Body of pancreas (tissue), 4 donors: ENCODE data around the gene TNRC18. TPM values are rescaled to one million over a fixed set of nuclear protein-coding genes. Genes with fewer than 3 reads are reported as not detected.

ENCODE experiments used
- ATAC-seq: fragments of 150-250 bp; one replicate; pipeline ENCODE4 v1.9.1; 2016
- DNase-seq, 4 donors: peaks; one replicate each; pipeline ENCODE4 v3.0.0-alpha.2; 2019
- H3K27ac ChIP-seq, 4 donors: fragments of 200-600 bp; sonication (generic); 1 replicate in 3 of 4; 2 replicates in 1 of 4; pipeline versions ENCODE4 v1.5.1 to v1.6.1; 2016 to 2019; ENCODE audit warnings: mild to moderate bottlenecking in 1 of 4, mixed read lengths in 1 of 4, moderate library complexity in 1 of 4
- H3K27me3 ChIP-seq, 2 donors: fragments of 200-600 bp; sonication (generic); one replicate each; pipeline ENCODE4 v1.6.0; 2016; ENCODE audit warnings: mild to moderate bottlenecking in 1 of 2
- H3K36me3 ChIP-seq, 2 donors: fragments of 200-600 bp; sonication (generic); replicated peaks in 1 of 2; 2 replicates each; pipeline ENCODE4 v1.5.1; 2016; ENCODE audit warnings: low read depth in 2 of 2; ENCODE audit not compliant: insufficient read depth in 1 of 2
- H3K4me1 ChIP-seq: fragments of 200-600 bp; sonication (generic); one replicate; pipeline ENCODE4 v1.6.0; 2016
- H3K4me3 ChIP-seq, 2 donors: fragments of 200-600 bp; sonication (generic); 1 replicate in 1 of 2; 2 replicates in 1 of 2; pipeline ENCODE4 v1.5.1; 2016 to 2019
- H3K9me3 ChIP-seq, 3 donors: fragments of 200-600 bp; sonication (generic); 1 replicate in 2 of 3; 2 replicates in 1 of 3; pipeline ENCODE4 v1.5.1; 2016
- CTCF ChIP-seq, 7 experiments: fragments of 450-650 bp in 4 of 7; fragments of 200-600 bp in 3 of 7; sonication (generic) in 3 of 7; IDR thresholded peaks; one replicate each; pipeline ENCODE4 v1.5.1; 2016 to 2019; ENCODE audit warnings: antibody characterized with exemption in 7 of 7
- POLR2A ChIP-seq, 3 donors: fragments of 450-650 bp; IDR thresholded peaks; one replicate each; pipeline ENCODE4 v1.6.1; 2016; ENCODE audit warnings: antibody characterized with exemption in 3 of 3, mild to moderate bottlenecking in 2 of 3
- WGBS, 2 donors: methylation state at CpG; one replicate each; pipeline ENCODE4 v1.1.5; 2017; 5-methylcytosine and 5-hydroxymethylcytosine counted together
- intact Hi-C: fragments of 100-400 bp; cut with DNase I; formaldehyde crosslinking; loops from one replicate; pipeline ENCODE4 v1.15.1; 2023
- total RNA-seq, 2 donors: library from RNA; depleted of rRNA; stranded (reverse); fragments of >200 nt; gene quantifications; one replicate each; pipeline ENCODE4 v1.1.0, GENCODE V29; 2016

The TNRC18 gene
- total RNA-seq, 2 donors from 2014 or later, result 87.9 to 201 TPM

- peak; percentile 25 for ATAC-seq
- WGBS, 2 donors, result 1% methylated on average over 35 to 38 of the region's 38 CpGs
Observed at GRCh38 chr7:5425507-5426225, 2.0 kb upstream of the TNRC18 start.

GRCh38 chr7:5424749-5425506 lies 1.3 kb upstream of the TNRC18 start:
- no peak for TF ChIP-seq POLR2A (IDR thresholded peaks at IDR 0.05)
- peak in 1 of 7 experiments; percentile 0 for TF ChIP-seq CTCF (IDR thresholded peaks at IDR 0.05)
- no peak for ATAC-seq
- intact Hi-C loops, result no loop called here

More at GRCh38 chr7:5425507-5426225, 2.0 kb upstream of the TNRC18 start:
- peak; percentile 73 to 88 (median 79) for DNase-seq
- intact Hi-C loops, result no loop called here
- H3K36me3 ChIP-seq, result no peaks in the 10 kb centered on the region
- H3K4me1 ChIP-seq, result peaks cover 36% of the 10 kb centered on the region
- TF ChIP-seq POLR2A (IDR thresholded peaks at IDR 0.05), result peak; percentile 57 to 94 (median 93)
- no peak for TF ChIP-seq CTCF (IDR thresholded peaks at IDR 0.05)
- H3K27me3 ChIP-seq, result no peaks in the 10 kb centered on the region
- peak overlapping the region; percentile 98 to 100 (median 98) for H3K27ac ChIP-seq
- peak overlapping the region; percentile 51 to 96 for H3K4me3 ChIP-seq
- H3K9me3 ChIP-seq, result no peaks in the 10 kb centered on the region

GRCh38 chr7:5423976-5424748 lies 528 bp upstream of the TNRC18 start:
- peak; percentile 62 for ATAC-seq
- H3K36me3 ChIP-seq, result no peaks in the 10 kb centered on the region
- peak overlapping the region; percentile 51 to 96 for H3K4me3 ChIP-seq
- WGBS, 2 donors, result 0 to 1% methylated on average over 40 to 57 of the region's 57 CpGs
- H3K9me3 ChIP-seq, result no peaks in the 10 kb centered on the region
- TF ChIP-seq POLR2A (IDR thresholded peaks at IDR 0.05) (peak in 2 of 3 donors; percentile 53 to 62), CTCF (IDR thresholded peaks at IDR 0.05) (no peak)
- intact Hi-C loops, result no loop called here
- H3K27me3 ChIP-seq, result no peaks in the 10 kb centered on the region
- H3K27ac ChIP-seq, result peak overlapping the region; percentile 98 to 100 (median 98)
- DNase-seq, result peak; percentile 96 to 98 (median 96)
- peaks cover 25% of the 10 kb centered on the region for H3K4me1 ChIP-seq

More at GRCh38 chr7:5424749-5425506, 1.3 kb upstream of the TNRC18 start:
- DNase-seq, result peak; percentile 43 to 67 (median 56)
- H3K4me1 ChIP-seq, result peaks cover 28% of the 10 kb centered on the region
- H3K36me3 ChIP-seq, result no peaks in the 10 kb centered on the region
- H3K27me3 ChIP-seq, result no peaks in the 10 kb centered on the region
- peak overlapping the region; percentile 51 to 96 for H3K4me3 ChIP-seq
- 0% methylated on average over 35 to 44 of the region's 44 CpGs for WGBS, 2 donors
- H3K27ac ChIP-seq, result peak overlapping the region; percentile 98 to 100 (median 98)
- H3K9me3 ChIP-seq, result no peaks in the 10 kb centered on the region

GRCh38 chr7:5422396-5423305 lies 983 bp downstream of the TNRC18 start:
- H3K36me3 ChIP-seq, result no peaks in the 10 kb centered on the region
- peak overlapping the region; percentile 92 to 100 (median 98) for H3K27ac ChIP-seq
- DNase-seq, result peak in 3 of 4 donors; percentile 17 to 33 (median 27)
- no peak for TF ChIP-seq POLR2A (IDR thresholded peaks at IDR 0.05)
- peak in 1 of 7 experiments; percentile 5 for TF ChIP-seq CTCF (IDR thresholded peaks at IDR 0.05)
- no peaks in the 10 kb centered on the region for H3K27me3 ChIP-seq
- intact Hi-C loops, result no loop called here
- no peaks in the 10 kb centered on the region for H3K9me3 ChIP-seq
- H3K4me3 ChIP-seq, result peak overlapping the region; percentile 47 to 66
- H3K4me1 ChIP-seq, result peaks cover 25% of the 10 kb centered on the region
- ATAC-seq, result no peak
- 0 to 1% methylated on average over 39 to 56 of the region's 56 CpGs for WGBS, 2 donors
